Occipital lobe (tissue), 2 donors: Measurements from ENCODE around the gene COA3. TPM values are rescaled to one million over a fixed set of nuclear protein-coding genes. Genes with fewer than 3 reads are reported as not detected.
A peak's percentile ranks its signal among the peaks of the same experiment; 100 is the strongest.

Experiments
- DNase-seq: peaks from one replicate; lab custom pipeline; 2025; lab: John Stamatoyannopoulos, UW
- total RNA-seq: library from RNA; depleted of rRNA; stranded (reverse); fragments of >200 nt; gene quantifications from one replicate; pipeline ENCODE4 v1.2.3, GENCODE V29; 2014

The COA3 gene
- 61.8 TPM for total RNA-seq

- peak; percentile 78 for DNase-seq
Observed at GRCh38 chr17:42798383-42799380, at the start of gene COA3, which contains the start of gene CNTD1. COA3 (minus strand) TSS chr17:42798704; CDS start chr17:42798681, 23 bp downstream. CNTD1 (plus strand) TSS chr17:42798861; CDS start chr17:42799068, 207 bp downstream.

DNA sequence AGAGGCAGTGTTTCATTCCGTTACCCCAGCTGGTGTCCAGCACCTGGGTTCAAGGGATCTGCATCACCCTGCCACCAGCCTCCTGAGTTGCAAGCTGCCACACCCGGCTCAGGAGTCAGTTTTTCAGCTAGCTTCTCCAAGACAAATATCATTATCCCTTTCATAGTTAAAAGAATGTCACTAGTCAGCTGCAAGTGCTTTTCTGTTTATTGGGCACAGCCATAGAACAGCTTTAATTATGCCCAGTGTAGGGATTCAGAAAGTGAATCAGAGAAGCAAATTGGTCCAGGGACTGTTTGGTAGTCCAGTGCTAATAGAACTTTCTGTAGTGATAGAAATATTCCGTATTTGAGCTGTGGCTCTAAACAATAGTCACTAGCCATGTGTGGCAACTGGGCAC lies 49.6 kb upstream of the COA3 start:
- DNase-seq: no peak

GRCh38 chr17:42846594-42847280 lies 48.2 kb upstream of the COA3 start:
- DNase-seq: no peak

GRCh38 chr17:42845918-42846593 lies 47.6 kb upstream of the COA3 start:
- DNase-seq: no peak

- DNase-seq: no peak
Observed at GRCh38 chr17:42845556-42845917, 47.0 kb upstream of the COA3 start.

DNA sequence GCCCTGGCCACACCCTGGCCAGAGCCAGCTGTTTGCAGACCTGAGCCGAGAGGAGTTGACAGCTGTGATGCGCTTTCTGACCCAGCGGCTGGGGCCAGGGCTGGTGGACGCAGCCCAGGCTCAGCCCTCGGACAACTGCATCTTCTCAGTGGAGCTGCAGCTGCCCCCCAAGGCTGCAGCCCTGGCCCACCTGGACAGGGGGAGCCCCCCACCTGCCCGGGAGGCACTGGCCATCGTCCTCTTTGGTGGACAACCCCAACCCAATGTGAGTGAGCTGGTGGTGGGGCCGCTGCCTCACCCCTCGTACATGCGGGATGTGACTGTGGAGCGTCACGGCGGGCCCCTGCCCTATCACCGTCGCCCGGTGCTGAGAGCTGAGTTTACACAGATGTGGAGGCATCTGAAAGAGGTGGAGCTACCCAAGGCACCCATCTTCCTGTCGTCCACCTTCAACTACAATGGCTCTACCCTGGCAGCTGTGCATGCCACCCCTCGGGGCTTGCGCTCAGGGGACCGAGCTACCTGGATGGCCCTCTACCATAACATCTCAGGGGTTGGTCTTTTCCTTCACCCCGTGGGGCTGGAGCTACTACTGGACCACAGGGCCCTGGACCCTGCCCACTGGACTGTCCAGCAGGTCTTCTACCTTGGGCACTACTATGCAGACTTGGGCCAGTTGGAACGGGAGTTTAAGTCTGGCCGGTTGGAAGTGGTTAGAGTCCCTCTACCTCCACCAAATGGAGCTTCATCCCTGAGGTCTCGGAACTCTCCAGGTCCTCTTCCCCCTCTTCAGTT lies 46.5 kb upstream of the COA3 start:
- no peak for DNase-seq

GRCh38 chr17:42844271-42844670 lies 45.8 kb upstream of the COA3 start, which contains the start of gene AOC2:
AOC2 (plus strand) TSS chr17:42844580; CDS start chr17:42844627, 47 bp downstream.
- DNase-seq: no peak

GRCh38 chr17:42843358-42843934 lies 44.9 kb upstream of the COA3 start:
- DNase-seq: no peak

GRCh38 chr17:42841975-42842685 lies 43.6 kb upstream of the COA3 start:
- DNase-seq: no peak

GRCh38 chr17:42835732-42836131 lies 37.2 kb upstream of the COA3 start:
- DNase-seq: no peak

- no peak for DNase-seq
Observed at GRCh38 chr17:42833767-42834422, 35.4 kb upstream of the COA3 start.

- DNase-seq: peak; percentile 90
Observed at GRCh38 chr17:42832934-42833766, 34.6 kb upstream of the COA3 start, which contains the start of gene PSME3. PSME3 (plus strand) TSS chr17:42833397; CDS start chr17:42833632, 235 bp downstream.

- no peak for DNase-seq
Observed at GRCh38 chr17:42832213-42832933, 33.9 kb upstream of the COA3 start.

DNA sequence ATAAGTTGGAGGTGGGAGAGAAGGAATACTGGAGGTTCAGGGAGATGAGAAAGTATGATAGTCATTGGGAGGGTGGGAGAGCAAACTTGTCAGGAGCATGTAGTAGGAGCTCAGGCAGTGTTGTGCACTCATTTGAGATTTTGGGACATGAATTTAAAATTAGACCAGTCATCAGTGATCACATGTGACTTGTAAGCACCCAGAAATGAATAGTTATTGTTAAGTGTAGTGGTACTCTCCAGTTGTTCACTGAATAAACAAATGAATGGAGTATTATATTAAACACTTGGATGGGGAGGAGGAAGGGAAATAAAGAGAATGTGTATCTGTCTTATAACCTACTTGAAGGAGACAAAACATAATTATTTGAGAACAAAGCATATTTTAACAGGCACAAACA lies 32.5 kb upstream of the COA3 start:
- no peak for DNase-seq

DNA sequence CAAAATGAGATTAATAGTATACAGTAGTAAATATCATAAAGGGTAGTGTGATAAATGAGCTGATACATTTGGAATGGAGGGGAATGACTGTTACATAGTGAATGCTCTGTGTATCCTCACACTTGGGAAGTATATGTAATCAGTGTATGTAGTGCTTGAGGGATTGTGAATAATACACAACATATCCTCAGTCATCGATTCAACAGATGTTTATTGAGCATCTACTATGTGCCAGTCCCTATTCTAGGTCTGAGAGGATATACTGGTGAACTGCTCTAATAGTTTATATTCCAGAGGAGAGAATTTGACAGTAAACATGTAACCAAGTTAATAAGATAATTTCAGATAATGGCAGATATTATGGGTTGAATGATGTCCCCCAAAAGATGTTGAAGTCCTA lies 29.0 kb upstream of the COA3 start:
- no peak for DNase-seq

DNA sequence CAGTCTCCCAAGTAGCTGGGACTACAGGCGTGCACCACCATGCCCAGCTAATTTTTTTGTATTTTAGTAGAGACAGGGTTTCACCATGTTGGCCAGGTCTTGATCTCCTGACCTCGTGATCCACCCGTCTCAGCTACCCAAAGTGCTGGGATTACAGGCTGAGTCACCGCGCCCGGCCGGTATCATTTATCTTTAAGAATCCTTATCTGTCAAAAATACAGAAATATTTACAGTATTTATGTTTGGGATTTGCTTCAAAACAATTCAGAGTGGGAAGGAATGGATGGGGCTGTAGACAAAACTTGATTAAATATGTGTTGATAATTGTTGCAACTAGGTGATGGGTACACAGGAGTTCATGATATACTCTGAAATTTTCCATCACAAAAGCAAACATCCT lies 22.7 kb upstream of the COA3 start:
- no peak for DNase-seq

- DNase-seq: no peak
Observed at GRCh38 chr17:42819939-42820535, 21.5 kb upstream of the COA3 start.
